Measurements from ENCODE around the gene KCNIP4.

The KCNIP4 gene

DNA sequence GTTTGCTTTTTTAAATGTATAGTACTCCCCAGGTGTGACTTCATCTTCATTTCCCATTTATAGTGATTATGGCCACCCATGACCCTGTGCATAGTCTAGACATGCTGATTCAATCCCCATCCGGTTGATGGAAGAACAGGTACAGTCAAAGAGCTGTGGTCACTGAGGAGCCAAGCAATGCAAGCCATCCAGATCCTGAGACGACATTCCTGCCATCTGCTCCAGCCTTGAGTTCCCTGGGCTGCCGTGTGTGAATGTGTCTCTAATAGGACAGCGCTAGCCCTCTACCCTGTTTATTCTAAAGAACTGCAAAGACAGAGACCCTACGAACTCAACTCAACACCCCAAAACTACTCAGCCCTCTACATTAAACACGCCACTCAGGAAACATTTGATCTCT, 1.7 kb downstream of the KCNIP4 start:
- ChIA-PET CTCF (no interaction called here), POLR2A (no interaction called here)
- no peak overlapping the region for H3K4me3 ChIP-seq (ENCODE audit: low read depth, low read length)
- no peak for DNase-seq (ENCODE audit: low read depth, low spot score)
- no peak for TF ChIP-seq CTCF (IDR thresholded peaks at IDR 0.05; ENCODE audit: insufficient read depth, low read length, missing control alignments)

GRCh38 chr4:21921526-21922180, 26.9 kb downstream of the KCNIP4 start:
- ChIA-PET CTCF (no interaction called here), POLR2A (no interaction called here)
- DNase-seq (ENCODE audit: low read depth, low spot score), result no peak
- no peak overlapping the region for H3K4me3 ChIP-seq (ENCODE audit: low read depth, low read length)
- no peak for TF ChIP-seq CTCF (IDR thresholded peaks at IDR 0.05; ENCODE audit: insufficient read depth, low read length, missing control alignments)

DNA sequence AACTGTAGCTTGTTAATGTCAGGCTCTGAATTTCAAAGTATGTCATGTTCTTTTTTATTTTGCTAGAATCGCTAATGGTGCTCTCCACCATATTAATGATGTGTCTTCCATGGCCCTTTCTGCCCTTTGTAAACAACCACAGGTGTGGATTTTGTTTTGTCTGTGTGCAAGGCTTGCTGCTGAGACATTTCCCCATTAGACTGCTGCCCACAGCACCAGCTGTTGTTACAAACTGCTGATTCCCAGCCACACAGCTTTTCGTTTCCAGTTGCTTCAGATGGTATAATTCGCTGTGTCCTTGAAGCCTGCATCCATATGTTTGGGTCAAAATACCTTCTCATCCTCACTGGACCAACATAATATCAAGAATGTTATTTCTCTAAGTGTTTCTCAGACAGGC, 32.8 kb downstream of the KCNIP4 start:
- POLR2A ChIA-PET, result no interaction called here
- no peak overlapping the region for H3K4me3 ChIP-seq (ENCODE audit: low read depth, low read length)
- CTCF ChIA-PET, result no interaction called here
- no peak for TF ChIP-seq CTCF (IDR thresholded peaks at IDR 0.05; ENCODE audit: insufficient read depth, low read length, missing control alignments)
- DNase-seq (ENCODE audit: low read depth, low spot score), result no peak

- ChIA-PET CTCF (no interaction called here), POLR2A (no interaction called here)
- TF ChIP-seq CTCF (IDR thresholded peaks at IDR 0.05; ENCODE audit: insufficient read depth, low read length, missing control alignments), result no peak
- no peak for DNase-seq (ENCODE audit: low read depth, low spot score)
- H3K4me3 ChIP-seq (ENCODE audit: low read depth, low read length), result no peak overlapping the region
Measured at GRCh38 chr4:21901831-21902230, 46.7 kb downstream of the KCNIP4 start.

- H3K4me3 ChIP-seq (ENCODE audit: low read depth, low read length), result no peak overlapping the region
- CTCF ChIA-PET, result no interaction called here
- TF ChIP-seq CTCF (IDR thresholded peaks at IDR 0.05; ENCODE audit: insufficient read depth, low read length, missing control alignments), result no peak
- POLR2A ChIA-PET, result no interaction called here
- DNase-seq (ENCODE audit: low read depth, low spot score), result no peak
Measured at GRCh38 chr4:21901281-21901680, 47.3 kb downstream of the KCNIP4 start.

GRCh38 chr4:21900211-21900610, 48.4 kb downstream of the KCNIP4 start:
- H3K4me3 ChIP-seq (ENCODE audit: low read depth, low read length), result no peak overlapping the region
- CTCF ChIA-PET, result no interaction called here
- TF ChIP-seq CTCF (IDR thresholded peaks at IDR 0.05; ENCODE audit: insufficient read depth, low read length, missing control alignments), result no peak
- POLR2A ChIA-PET, result no interaction called here
- DNase-seq (ENCODE audit: low read depth, low spot score), result no peak
